GM15510 (cell line): ENCODE data around the gene ASB5.

Source experiments
- POLR2A ChIP-seq: IDR thresholded peaks from 3 replicates; pipeline ENCODE4 v1.6.1; 2011; ENCODE audit warnings: borderline replicate concordance; ENCODE audit not compliant: insufficient read length; ENCODE audit errors: extremely low read depth

Gene ASB5, protein sequence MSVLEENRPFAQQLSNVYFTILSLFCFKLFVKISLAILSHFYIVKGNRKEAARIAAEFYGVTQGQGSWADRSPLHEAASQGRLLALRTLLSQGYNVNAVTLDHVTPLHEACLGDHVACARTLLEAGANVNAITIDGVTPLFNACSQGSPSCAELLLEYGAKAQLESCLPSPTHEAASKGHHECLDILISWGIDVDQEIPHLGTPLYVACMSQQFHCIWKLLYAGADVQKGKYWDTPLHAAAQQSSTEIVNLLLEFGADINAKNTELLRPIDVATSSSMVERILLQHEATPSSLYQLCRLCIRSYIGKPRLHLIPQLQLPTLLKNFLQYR

DNA sequence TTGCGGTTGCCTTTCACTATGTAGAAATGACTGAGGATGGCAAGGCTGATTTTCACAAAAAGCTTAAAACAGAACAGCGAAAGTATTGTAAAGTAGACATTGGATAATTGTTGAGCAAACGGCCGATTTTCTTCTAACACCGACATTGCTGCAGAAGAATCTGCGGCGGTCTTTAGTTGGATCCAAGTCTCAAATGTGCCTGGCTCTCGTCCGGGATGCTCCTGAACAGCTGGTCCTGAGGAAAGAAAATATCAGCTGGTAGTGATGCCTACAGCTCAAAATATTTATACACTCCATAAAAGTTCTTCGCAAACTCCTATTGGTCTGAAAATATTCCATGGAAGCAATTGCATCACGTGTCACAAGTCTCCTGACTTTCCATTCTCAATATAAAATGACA is at the start of gene ASB5:
TSS of gene ASB5 (minus strand) at position 260 of the 400 bp plus-strand sequence. CDS start at position 146, 114 bp downstream.
- no peak for TF ChIP-seq POLR2A

DNA sequence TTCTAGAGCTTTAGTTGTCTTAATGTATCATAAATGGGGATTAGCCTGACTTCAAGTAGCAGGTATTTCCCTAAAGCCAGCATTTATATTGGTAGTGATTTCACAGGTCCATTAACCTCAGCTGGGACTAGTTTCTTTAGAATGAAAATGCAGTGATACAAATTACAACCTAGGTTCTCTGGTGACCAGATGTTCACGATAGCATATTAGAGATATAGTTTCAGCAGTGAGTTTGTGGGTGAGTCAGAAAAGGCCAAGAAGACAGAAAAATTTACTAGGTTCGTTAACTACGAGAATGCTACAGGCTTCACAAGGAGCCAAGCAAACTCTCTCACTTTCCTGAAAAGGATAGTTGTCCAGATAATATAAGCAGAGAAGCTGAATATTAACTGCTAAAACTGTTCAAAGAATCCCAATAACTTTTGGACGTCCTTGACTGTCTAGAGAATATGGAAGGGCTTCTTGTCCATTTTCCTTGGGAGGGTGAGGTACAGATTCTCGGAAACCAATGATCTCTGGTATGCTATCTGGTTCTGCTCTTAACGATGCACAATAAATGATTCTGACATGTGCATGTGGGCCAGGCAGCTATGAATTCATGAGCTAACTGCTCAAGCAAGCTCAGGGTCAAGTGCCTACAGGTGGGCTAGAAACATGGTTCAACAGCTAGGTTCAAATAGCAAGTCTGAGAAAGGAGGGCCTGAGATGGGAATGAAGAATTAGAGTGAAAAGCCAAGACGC is 44.7 kb upstream of the ASB5 start:
- no peak for TF ChIP-seq POLR2A

DNA sequence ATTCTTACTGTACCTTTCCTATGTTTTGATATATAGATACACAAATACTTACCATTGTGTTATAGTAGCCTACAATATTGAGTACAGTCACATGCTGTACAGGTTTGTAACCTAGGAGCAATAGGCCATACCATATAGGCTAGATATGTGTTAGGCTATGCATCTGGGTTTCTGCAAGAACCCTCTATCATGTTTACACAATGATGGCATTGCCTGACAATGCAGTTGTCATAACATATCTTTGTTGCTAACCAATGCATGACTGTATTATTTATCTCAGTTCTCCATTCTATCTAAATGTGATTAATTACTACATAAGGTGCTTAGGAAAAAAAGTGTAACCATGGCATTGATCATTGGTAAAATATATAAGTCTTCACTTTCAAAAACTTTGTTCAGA is 40.8 kb upstream of the ASB5 start:
- TF ChIP-seq POLR2A: no peak

DNA sequence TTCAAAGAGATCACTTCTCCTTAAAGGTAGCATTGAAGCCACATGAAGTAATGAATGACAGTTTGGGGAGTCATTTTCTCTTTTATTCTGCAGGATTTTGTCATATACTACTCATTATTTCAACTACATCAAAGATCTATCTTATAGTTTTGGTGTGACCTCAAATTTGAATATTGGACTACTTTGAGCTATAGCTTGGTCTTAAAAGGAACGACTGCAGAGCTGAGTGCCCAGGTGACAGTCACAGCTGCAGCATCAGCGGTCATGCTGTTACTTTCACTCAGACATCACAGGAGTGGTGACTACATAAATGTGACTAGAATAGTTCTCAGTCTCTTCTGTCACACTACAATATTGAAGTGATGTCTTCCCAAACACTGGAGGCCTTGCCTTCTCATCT is 40.0 kb upstream of the ASB5 start:
- TF ChIP-seq POLR2A: no peak

DNA sequence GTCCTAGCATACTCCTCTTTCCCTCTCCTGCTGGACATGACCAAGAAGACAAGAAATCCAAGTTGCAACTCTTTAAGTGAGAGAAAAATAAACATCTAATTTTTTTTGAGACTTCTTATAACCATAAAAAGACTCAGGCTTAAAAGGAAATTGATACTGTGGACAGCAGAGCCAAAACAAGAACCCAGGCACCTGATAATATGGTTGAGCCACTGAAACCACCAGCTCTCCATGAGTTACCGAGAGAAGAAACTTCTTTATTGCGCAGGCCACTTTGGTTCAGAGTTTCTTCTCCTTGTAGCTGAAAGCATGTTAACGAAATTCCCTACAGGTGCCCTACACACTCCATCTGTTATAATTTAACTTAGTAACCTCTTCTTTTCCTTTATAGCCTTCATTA is 39.4 kb upstream of the ASB5 start:
- TF ChIP-seq POLR2A: no peak

DNA sequence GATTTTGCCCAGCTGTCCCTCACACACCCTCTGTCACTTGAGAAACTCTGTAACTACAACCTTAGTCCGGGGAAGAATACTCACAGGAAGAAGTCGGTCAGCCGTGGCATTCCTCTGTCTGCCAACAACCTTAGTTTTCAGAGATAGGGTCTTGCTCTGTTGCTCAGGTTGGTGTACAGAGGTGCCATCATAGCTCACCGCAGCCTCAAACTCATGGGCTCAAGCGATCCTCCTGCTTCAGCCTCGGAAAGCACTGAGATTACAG is 38.6 kb upstream of the ASB5 start:
- TF ChIP-seq POLR2A: no peak

DNA sequence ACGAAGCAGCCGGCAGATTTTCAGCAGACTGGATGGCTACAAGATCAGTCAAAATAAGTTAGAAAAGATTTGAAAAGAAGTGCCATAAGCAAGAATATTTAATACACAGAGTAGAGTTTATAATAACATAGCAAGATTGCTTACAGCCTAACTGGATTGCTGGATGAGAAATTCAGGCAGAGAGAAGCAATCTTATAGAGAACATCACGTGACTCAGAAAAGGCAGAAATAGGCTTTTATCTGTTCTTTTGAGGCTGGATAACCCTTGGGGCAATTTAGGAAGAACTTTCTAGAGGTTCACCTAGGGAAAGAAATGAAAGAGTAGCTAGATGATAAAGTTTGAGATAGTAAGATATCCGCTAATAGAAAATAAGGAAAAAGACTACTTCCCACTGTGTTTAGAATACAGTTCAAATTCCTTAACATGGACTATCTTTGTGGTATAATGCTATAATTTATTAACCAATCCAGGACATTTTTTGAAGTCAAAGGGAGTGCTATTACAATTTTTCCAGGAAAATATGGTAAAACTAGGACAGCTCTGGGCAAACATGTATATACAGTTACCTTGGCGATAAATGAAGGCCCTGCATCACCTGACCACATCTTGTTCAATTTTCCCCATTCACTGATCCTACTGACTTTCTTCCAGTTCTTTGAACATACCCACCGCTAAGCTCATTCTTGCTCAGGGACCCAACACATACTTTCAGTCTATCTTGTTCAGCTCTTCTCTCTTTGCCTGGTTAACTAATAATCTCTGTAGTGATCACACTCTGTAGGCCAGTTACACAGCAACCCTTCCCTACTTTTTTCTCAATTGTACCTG is 38.0 kb upstream of the ASB5 start:
- no peak for TF ChIP-seq POLR2A

DNA sequence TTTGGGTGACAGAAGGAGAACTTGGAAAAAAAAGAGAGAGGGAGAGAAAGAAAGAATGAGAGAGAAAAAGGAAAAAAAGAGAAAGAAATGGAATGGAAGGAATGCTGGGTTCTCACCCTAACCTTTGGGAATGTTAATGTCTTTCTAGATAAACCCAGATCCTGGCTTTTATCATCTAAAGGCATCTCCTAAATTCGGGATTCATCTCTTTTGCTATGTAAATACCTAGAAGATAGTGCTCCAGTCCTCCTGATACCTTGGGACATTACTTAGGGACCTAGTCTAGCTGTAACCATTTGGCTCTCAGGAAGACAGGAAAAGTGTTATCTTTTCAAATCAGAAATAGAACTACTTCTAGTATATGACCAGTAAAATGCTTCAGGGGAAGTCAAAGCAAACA is 34.9 kb upstream of the ASB5 start:
- no peak for TF ChIP-seq POLR2A

DNA sequence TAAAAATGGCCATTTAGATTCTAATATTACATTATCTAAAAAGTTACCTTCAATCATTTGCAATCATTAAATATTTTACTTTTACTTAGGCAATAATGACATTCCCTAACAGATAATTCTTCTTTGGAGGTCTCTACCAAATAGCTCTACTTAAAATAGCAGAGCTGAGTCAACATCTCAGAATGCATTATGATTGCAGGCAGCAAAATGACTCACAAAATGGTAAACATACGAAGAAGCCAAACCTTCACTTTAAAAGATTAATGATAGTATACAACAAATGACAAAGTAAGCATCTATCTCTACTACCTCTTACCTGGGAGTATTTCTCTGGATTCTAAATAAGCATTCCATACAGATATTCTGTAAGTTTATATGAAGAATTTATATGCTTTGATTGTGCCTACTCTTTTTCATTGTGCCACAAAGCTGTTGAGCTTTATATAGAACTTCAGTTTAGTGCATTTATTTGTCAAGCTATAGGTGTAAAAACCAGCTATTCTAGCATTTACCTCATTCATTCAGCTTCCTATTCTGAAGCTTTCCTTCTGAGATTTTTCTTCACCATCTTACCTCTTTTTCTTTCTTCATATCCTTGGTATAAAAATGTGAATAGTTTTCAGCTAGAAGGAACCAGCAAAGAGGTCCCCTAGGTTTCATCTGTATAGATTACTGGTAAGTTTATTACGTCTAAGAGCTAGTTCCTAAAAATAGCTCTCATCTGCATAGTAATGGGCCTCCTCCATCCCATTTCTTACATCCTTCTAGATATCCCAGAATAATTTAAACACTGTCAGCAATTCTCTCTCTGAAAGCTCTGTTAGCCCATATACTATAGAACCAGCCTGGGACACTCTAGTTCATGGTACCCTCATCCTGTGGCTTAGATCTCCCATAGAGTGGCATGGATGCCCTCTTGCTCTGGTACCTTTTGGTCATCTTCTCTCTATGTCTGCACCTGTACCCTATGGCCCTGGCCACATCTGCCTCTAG is 33.6 kb upstream of the ASB5 start:
- no peak for TF ChIP-seq POLR2A

DNA sequence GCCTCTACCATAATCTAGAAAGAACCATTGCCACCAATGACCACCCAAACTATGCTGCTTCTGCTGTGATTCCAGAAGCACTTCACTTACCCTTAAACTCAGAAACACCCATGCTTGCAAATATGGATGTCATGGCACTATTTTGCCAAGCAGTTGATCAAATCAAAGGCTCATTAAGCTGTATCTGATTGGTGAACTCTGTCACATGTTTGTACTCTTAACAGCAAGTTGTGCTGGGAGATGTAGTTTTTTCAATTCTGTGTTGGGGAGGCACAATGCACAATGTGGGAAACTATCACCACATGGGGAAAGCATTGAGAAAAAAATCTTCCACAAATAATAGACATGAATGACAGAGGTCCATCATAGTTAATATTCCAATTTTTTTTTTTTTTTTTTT is 31.5 kb upstream of the ASB5 start:
- TF ChIP-seq POLR2A: no peak

DNA sequence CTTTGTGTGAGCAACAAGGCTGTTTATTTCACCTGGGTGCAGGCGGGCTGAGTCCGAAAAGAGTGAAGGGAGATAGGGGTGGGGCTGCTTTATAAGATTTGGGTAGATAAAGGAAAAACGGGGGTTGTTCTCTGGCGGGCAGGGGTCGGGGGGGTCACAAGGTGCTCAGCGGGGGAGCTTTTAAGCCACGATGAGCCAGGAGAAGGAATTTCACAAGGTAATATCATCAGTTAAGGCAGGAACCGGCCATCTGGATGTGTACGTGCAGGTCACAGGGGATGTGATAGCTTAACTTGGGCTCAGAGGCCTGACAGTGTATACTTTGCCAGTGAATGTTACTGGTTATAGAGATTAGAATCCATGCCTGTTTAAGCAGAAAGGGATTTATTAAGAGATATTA is 31.0 kb upstream of the ASB5 start:
- TF ChIP-seq POLR2A: no peak

DNA sequence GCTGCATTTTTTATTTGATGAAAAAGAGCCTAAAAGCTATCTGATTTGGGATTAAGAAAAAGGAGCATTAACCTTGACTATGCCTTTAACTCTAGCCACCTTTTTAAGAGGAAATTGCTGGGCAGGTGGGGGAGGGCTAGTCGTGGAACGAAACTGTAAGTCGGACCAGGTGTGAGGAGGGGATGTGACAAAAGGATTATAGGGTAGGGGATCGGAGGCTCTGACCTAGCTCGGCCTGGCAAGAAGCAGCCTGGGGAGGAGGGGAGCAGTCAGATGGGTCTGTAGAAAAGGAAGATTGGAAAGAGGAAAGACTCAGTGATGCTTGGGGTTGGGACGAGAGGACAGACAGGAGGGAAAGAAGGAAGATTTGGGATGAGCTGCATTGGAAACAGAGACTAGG is 29.6 kb upstream of the ASB5 start:
- TF ChIP-seq POLR2A: no peak

DNA sequence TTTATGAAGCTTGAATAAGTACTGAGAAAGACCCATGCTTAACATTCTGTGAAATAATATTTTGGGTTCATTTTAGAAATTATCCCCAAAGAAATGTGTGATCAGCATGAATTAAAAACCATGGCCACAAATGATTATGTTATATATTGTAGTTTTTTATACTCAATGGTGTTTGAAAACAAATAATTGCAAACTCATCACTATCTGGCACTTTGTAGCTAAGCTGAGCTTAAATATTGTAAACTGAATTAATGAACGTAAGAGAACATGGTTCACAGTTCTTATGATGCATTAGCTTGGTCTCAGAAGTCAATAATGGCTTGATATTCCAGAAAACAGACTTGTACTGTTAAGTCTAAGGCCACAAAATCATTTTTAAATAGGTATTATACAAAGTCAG is 24.6 kb upstream of the ASB5 start:
- TF ChIP-seq POLR2A: no peak

DNA sequence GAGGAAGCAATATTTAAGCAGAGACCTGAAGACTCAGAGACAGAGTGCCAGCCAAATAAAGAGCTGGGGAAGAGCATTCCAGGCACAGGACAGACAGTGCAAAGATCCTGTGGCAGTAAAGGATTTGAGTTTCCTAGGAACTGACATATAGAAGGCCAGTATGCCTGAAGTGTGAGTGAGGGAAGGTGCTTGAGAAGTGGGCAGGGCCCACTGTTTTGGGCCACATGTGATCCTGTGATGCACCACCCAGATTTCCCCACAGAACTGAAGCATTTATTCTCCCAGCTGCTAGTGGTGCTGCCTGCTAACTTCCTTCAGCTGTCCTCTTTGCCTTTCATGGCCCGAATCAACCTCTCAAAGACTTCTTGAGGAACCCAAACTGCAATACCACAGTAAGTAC is 23.9 kb upstream of the ASB5 start:
- TF ChIP-seq POLR2A: no peak
